SK-N-SH (cell line): Measurements from ENCODE around the gene CPNE4.

ENCODE experiments used
- ELF1 ChIP-seq: IDR thresholded peaks from 2 replicates; pipeline ENCODE4 v1.4.0; 2012
- TCF12 ChIP-seq: IDR thresholded peaks from 2 replicates; pipeline ENCODE4 v1.4.0; 2012
- TF ChIP-seq, protein P1 (sequence below): fragments of 200-600 bp; sonication (generic); IDR thresholded peaks from 2 replicates; pipeline ENCODE4 v1.6.1; 2017; ENCODE audit warnings: antibody characterized with exemption, mild to moderate bottlenecking, moderate library complexity

DNA sequence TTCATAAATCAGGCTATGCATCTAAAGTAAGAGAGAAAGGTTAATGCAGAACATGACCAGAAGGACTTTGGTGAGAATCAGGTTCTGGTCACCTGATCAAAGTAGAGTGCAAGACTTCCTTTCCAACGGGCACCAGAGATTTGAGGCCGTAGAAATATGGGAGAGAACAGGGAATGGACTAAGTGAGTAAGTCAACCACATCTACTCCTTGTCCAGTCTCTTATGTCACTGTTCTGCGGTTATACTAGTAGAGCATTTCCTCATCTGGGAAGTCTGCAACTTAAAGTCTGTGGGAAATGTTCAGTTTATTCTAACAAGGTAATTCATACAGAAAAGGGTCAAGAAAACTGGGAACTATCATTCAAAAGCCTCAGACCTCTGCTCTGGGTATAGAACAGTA lies 232.8 kb downstream of the CPNE4 start:
- TF ChIP-seq TCF12 (no peak), ELF1 (no peak)
- TF ChIP-seq, protein P1, sequence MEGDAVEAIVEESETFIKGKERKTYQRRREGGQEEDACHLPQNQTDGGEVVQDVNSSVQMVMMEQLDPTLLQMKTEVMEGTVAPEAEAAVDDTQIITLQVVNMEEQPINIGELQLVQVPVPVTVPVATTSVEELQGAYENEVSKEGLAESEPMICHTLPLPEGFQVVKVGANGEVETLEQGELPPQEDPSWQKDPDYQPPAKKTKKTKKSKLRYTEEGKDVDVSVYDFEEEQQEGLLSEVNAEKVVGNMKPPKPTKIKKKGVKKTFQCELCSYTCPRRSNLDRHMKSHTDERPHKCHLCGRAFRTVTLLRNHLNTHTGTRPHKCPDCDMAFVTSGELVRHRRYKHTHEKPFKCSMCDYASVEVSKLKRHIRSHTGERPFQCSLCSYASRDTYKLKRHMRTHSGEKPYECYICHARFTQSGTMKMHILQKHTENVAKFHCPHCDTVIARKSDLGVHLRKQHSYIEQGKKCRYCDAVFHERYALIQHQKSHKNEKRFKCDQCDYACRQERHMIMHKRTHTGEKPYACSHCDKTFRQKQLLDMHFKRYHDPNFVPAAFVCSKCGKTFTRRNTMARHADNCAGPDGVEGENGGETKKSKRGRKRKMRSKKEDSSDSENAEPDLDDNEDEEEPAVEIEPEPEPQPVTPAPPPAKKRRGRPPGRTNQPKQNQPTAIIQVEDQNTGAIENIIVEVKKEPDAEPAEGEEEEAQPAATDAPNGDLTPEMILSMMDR: no peak
